ENCODE results near the gene MACF1. TPM values are rescaled to one million over a fixed set of nuclear protein-coding genes. Genes with fewer than 3 reads are reported as not detected.

MACF1 gene
- total RNA-seq, 1 donor from 2014 or later = 185 TPM

DNA sequence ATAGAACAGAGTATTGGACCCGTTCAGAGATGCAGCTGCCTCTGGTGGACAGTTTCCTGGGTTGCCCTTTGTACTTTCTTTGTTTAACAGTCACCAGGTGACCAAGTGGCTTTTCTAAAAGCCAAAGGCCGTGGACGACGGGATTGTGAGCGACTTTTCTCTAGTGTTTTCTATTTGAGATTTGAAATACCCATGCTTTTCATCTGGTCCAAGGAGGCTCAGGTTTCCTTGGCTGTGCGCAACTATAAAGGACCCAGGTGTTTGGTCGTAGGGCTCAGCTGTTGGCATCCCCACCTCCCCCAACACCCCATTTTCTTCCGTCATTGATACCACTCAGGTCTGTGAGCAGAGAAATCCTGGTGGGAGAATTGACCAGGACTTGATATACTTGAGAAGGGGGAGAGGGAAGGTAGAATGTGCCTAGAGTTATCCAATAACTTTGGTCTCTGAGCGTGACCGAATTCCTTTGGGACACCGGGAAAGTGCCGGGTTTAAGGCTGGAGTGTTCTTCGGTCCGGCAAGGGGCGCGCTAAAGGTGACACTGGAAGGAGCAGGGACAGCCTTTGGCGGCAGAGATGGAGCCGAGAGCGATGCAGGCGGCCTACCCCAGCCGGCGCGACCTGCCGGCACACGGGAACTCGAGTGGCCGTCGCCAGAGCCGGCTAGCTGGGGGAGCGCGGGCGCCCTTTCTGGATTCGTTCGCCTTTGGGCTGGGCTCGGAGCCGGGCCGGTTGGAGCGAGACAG lies 203.6 kb downstream of the MACF1 start:
- DNase-seq (ENCODE audit: low read depth, low spot score) = no peak

GRCh38 chr1:39408641-39409054 lies 204.2 kb downstream of the MACF1 start:
- peak overlapping the region; percentile 95 for H3K4me3 Mint-ChIP-seq
- H3K4me1 Mint-ChIP-seq = peaks cover 50% of the 10 kb centered on the region
- no peaks in the 10 kb centered on the region for H3K27me3 Mint-ChIP-seq (ENCODE audit: low read depth)
- peak overlapping the region; percentile 98 for H3K27ac Mint-ChIP-seq (ENCODE audit: unreplicated experiment)
- H3K9me3 Mint-ChIP-seq = no peaks in the 10 kb centered on the region
- TF ChIP-seq, protein P1, sequence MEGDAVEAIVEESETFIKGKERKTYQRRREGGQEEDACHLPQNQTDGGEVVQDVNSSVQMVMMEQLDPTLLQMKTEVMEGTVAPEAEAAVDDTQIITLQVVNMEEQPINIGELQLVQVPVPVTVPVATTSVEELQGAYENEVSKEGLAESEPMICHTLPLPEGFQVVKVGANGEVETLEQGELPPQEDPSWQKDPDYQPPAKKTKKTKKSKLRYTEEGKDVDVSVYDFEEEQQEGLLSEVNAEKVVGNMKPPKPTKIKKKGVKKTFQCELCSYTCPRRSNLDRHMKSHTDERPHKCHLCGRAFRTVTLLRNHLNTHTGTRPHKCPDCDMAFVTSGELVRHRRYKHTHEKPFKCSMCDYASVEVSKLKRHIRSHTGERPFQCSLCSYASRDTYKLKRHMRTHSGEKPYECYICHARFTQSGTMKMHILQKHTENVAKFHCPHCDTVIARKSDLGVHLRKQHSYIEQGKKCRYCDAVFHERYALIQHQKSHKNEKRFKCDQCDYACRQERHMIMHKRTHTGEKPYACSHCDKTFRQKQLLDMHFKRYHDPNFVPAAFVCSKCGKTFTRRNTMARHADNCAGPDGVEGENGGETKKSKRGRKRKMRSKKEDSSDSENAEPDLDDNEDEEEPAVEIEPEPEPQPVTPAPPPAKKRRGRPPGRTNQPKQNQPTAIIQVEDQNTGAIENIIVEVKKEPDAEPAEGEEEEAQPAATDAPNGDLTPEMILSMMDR (conservative IDR thresholded peaks at IDR 0.05) = no peak
- peak; percentile 91 for DNase-seq (ENCODE audit: low read depth, low spot score)
- H3K36me3 Mint-ChIP-seq (ENCODE audit: low read depth) = no peaks in the 10 kb centered on the region

More for the DNA sequence above, 203.6 kb downstream of the MACF1 start:
- peak overlapping the region; percentile 95 for H3K4me3 Mint-ChIP-seq
- H3K9me3 Mint-ChIP-seq = no peaks in the 10 kb centered on the region
- H3K27me3 Mint-ChIP-seq (ENCODE audit: low read depth) = no peaks in the 10 kb centered on the region
- TF ChIP-seq, protein P1 (conservative IDR thresholded peaks at IDR 0.05) = peak; percentile 25
- H3K4me1 Mint-ChIP-seq = peaks cover 50% of the 10 kb centered on the region
- no peaks in the 10 kb centered on the region for H3K36me3 Mint-ChIP-seq (ENCODE audit: low read depth)
- H3K27ac Mint-ChIP-seq (ENCODE audit: unreplicated experiment) = peak overlapping the region; percentile 98

DNA sequence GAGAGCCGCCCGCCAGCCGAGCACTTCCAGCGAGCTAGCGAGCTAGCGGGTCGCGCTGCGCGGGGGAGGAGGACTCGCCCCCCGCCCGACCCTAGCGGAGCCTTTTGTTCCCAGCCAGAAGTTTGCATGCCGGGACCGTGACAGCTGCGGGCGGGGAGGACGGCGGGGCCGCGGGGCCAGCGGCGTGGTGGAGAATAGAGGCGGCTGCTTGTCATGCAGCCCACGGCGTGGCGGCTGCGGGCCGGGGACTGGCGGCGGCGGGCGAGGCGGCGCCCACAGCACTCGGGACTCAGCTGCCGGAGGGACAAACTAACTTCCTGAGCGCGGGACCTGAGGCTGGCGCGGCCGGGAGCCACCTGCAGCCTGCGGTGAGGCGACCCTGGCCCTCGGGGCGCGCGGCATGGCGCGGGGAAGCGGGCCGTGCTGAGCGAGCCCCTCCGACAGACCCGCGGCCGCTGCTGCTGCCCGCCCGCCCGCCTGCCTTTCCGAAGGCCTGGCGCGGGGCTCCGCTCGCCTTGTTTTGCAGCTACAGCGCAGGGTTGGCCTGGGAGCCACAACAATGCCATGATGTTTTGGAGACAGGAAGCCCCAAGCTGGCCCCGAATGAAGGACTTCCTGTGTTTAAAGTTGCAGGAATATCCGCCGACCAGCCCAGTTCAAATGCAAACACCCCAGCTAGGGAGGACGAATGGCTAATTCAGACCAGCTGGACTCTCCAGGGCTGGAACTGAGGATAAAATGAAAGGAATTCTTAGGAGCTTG lies 204.7 kb downstream of the MACF1 start:
- peak overlapping the region; percentile 96 for H3K27ac Mint-ChIP-seq (ENCODE audit: unreplicated experiment)
- peak; percentile 32 for DNase-seq (ENCODE audit: low read depth, low spot score)
- peak overlapping the region; percentile 94 for H3K4me3 Mint-ChIP-seq
- TF ChIP-seq, protein P1 (conservative IDR thresholded peaks at IDR 0.05) = no peak
- peaks cover 53% of the 10 kb centered on the region for H3K4me1 Mint-ChIP-seq
- no peaks in the 10 kb centered on the region for H3K27me3 Mint-ChIP-seq (ENCODE audit: low read depth)
- peaks cover 1% of the 10 kb centered on the region for H3K36me3 Mint-ChIP-seq (ENCODE audit: low read depth)
- no peaks in the 10 kb centered on the region for H3K9me3 Mint-ChIP-seq

GRCh38 chr1:39410915-39411436 lies 206.5 kb downstream of the MACF1 start:
- Mint-ChIP-seq H3K9me3 (no peaks in the 10 kb centered on the region), H3K27ac (ENCODE audit: unreplicated experiment) (no peak overlapping the region), H3K4me3 (peak overlapping the region; percentile 61), H3K4me1 (peaks cover 66% of the 10 kb centered on the region), H3K27me3 (ENCODE audit: low read depth) (no peaks in the 10 kb centered on the region), H3K36me3 (ENCODE audit: low read depth) (peaks cover 4% of the 10 kb centered on the region)
- TF ChIP-seq, protein P1 (conservative IDR thresholded peaks at IDR 0.05) = peak; percentile 70
- DNase-seq (ENCODE audit: low read depth, low spot score) = peak; percentile 22

GRCh38 chr1:39411526-39412478 lies 207.3 kb downstream of the MACF1 start:
- no peak overlapping the region for H3K27ac Mint-ChIP-seq (ENCODE audit: unreplicated experiment)
- DNase-seq (ENCODE audit: low read depth, low spot score) = no peak
- no peaks in the 10 kb centered on the region for H3K27me3 Mint-ChIP-seq (ENCODE audit: low read depth)
- TF ChIP-seq, protein P1 (conservative IDR thresholded peaks at IDR 0.05) = no peak
- H3K36me3 Mint-ChIP-seq (ENCODE audit: low read depth) = peaks cover 4% of the 10 kb centered on the region
- H3K9me3 Mint-ChIP-seq = no peaks in the 10 kb centered on the region
- peaks cover 73% of the 10 kb centered on the region for H3K4me1 Mint-ChIP-seq
- H3K4me3 Mint-ChIP-seq = peak overlapping the region; percentile 61
